Body of pancreas (tissue), 2 donors: Measurements from ENCODE around the gene DGKG. TPM values are rescaled to one million over a fixed set of nuclear protein-coding genes. Genes with fewer than 3 reads are reported as not detected.

Experiments
- total RNA-seq, 2 donors: library from RNA; depleted of rRNA; stranded (reverse); fragments of >200 nt; gene quantifications; one replicate each; pipeline ENCODE4 v1.1.0, GENCODE V29; 2016

The DGKG gene
- total RNA-seq, 2 donors from 2014 or later, result 0.78 to 16.2 TPM

Other genes starting within 250 kb of the DGKG start
- 1 to 10 TPM; 3.6 to 5.9 TPM for gene CRYGS, start 182.1 kb upstream of the DGKG start, total RNA-seq
- 10 to 100 TPM in 1 of 2 donors, 1 to 10 TPM in 1; 4.0 to 14.0 TPM for gene TBCCD1, start 205.1 kb upstream of the DGKG start, total RNA-seq
- gene DNAJB11, start 208.5 kb upstream of the DGKG start, total RNA-seq, result 10 to 100 TPM; 38.9 to 76.5 TPM